B cell (primary cell): ENCODE measurements around the gene S100A13.

Source experiments
- CTCF ChIP-seq: fragments of 200-600 bp; IDR thresholded peaks from one replicate; pipeline ENCODE4 v1.8.0; 2022; ENCODE audit warnings: antibody characterized with exemption, mild to moderate bottlenecking
- EZH2 ChIP-seq: IDR thresholded peaks from 2 replicates; pipeline ENCODE4 v1.6.1; 2012; ENCODE audit warnings: borderline replicate concordance, low read depth, mild to moderate bottlenecking, moderate library complexity, low read length; ENCODE audit not compliant: insufficient read depth, poor library complexity, severe bottlenecking

- TF ChIP-seq EZH2 = no peak
- TF ChIP-seq CTCF = no peak
Observed at GRCh38 chr1:153616917-153617311, 10.4 kb downstream of the S100A13 start.
